GM18517 (cell line): ENCODE data around the gene HSD3B2.

Experiments used
- ATAC-seq: cut with Tn5 transposase; IDR thresholded peaks from one replicate; pipeline ENCODE4 v1.9.1; 2021; ENCODE audit warnings: mild to moderate bottlenecking, moderate library complexity; ENCODE audit not compliant: unreplicated experiment

HSD3B2 gene

DNA sequence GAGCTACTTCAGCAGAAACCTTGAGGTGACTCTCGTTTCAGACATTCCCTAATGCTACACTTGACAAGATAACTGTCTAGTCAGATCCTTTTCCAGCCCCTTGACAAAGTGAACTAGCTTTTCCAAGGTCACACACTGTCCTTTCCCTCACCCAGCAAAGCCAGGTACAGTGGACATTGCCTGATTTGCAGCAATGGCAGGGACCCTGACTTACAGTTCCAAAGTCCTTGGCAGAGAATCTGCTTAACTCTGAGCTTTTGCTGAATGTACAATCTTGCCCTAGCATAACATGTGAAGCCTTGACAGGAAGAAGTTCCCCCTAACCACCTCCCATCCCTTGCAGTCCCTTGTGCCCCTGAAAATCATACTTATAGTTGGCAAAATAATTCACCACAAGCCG, 37.1 kb downstream of the HSD3B2 start:
- no peak for ATAC-seq

DNA sequence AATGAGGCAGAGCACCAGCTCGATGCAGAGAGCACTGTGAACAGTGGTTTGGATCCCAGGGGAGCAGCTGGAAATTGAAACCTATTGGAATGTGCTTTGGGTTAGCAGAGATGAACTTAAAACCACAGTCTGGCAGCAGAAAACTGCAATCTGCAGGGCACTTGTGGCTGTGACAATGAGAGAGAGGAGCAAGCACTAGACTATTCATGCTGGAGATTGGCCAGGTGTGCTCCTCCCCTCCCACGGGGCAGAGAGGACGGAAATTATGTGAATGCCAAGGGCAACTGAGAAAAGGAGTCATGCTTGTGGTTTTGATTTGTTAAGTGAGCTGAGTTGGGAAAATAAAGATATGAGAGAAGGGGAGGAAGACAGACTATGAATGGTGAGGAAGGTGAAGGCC, 38.1 kb downstream of the HSD3B2 start:
- no peak for ATAC-seq

DNA sequence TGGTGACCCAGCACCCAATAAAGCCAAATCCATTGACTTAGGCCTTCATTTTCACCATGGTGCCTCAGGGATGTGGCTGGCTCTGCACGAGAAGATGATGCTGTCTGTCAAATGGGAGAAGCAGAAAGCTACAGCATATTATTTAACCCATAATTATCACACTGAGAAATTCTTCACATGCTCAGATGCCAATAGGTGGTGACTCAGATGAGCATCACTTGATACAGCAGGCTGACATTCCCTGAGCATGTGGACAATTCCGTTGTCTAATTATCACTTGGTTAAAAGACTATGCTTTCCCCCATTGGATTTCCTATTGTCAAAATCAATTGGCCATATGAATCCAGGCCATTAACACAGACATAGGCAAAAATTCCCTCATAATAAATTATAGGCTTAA, 48.0 kb downstream of the HSD3B2 start:
- no peak for ATAC-seq

DNA sequence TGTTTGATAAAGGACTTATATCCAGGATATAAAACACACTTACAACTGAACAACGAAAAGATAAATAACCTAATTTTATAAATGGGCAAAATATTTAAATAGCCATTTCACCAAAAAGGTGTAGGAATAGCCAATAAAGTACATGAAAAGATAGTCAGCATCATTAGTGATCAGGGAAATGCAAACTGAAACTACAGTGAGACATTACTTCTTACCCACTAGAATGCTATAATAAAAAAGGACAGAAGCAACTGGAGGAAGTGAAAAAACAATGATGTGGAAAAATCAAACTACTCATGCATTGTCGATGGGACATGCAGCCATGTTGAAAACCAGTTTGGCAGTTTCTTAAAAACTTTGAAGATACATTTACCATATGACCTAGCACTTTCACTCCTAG, 48.6 kb downstream of the HSD3B2 start:
- ATAC-seq = no peak

DNA sequence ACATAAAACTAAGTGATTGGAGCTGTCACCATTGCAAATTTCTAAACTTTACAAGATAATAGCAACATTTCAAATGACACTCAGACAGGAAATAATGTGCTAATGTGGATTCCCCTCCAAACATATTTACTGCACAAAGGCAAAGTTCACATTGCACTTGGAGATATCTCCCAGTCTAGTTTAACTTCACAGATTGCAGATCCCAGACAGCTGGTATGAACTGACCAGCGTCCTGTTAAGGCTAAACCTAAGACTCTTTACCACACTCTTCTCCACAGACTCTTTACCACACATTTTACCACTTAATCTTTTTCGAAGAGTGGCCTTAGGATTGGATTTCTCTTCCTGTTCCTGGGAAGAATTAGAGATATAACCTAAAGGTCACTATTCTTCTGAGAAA, 51.5 kb downstream of the HSD3B2 start:
- no peak for ATAC-seq

DNA sequence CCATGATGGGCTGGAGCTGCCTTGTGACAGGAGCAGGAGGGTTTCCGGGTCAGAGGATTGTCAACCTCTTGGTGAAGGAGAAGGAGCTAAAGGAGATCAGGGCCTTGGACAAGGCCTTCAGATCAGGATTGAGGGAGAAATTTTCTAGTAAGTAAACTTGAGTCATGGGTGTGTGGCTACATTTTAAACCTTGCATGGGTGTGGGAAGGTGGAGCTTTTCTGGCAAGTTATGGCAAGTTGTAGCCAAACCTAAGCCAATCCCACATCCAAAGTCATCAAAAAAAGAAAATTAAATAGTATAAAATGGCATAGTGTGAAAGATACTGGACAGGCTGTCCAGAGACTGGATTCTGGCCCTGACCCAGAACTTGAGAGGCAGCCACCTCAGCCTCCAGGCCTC, 52.3 kb downstream of the HSD3B2 start:
- no peak for ATAC-seq

DNA sequence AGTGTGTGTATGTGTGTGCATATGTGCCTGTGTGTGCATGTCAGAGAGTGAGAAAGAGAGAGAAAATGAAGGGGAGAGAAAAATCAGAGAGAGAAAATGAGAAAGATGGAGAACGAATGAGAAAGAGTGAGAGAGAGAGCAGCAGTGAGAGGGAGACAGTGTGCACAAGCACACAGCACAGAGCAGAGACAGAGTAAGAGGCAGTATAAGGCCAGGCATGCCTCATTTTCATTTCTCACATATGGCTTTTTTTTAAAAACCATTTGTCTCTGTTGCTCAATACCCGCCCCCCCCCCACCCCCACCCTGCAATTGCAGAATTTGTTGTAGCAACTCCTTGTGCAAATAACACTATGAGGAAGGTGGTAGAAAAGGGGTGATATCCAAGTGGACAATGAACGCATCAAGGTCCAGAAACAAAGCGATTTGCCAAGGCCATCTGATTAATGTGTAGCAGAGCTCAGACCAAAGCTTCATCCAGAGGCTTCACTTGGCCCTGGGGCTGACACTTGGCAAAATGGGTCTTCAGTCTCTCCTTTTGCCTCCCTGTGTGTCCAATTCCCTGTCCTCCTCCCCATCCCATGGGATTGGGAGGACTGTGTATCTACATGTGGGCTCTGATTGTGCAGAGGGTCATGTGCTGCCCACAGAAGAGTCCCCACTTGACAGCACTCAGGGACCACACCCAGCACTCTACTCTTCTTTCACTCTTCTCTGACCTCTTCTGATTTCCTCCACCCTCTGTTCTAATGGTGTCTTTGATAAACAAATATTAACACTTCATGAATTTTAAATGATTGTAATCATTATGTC, 53.1 kb downstream of the HSD3B2 start:
- no peak for ATAC-seq

DNA sequence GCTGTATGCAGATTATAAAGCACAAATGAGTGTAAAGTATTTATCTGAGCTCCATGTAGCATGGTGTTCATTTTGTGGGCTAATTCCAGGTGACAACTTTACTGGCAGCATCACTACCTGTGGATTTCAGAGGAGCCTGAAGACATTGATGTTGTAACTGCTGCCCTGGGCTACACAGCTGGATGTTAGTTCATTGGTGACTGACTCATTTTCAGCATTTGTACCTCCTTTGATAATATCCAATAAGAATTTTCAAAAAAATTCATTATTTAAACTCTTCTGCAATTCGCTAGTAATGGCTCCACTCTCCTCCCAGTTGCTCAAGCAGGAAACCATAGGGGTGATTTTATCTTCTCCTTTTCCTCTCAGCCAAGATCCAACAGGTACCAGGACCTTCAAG, 54.8 kb downstream of the HSD3B2 start:
- ATAC-seq = no peak

DNA sequence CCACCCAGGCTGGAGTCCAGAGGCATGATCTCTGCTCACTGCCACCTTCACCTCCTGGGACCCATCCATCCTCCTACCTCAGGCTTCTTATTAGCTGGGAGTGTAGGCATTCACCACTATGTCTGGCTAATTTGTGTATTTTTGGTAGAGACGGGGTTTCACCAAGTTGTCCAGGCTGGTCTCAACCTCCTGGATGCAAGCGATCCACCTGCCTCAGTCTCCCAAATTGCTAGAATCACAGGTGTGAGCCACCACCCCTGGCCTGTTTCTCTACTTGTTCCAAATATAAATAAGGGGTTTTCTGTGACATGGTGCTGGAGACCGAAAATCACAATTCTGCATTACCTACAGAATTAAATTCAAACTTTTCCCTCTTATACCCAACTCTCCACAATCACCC, 55.4 kb downstream of the HSD3B2 start:
- no peak for ATAC-seq

DNA sequence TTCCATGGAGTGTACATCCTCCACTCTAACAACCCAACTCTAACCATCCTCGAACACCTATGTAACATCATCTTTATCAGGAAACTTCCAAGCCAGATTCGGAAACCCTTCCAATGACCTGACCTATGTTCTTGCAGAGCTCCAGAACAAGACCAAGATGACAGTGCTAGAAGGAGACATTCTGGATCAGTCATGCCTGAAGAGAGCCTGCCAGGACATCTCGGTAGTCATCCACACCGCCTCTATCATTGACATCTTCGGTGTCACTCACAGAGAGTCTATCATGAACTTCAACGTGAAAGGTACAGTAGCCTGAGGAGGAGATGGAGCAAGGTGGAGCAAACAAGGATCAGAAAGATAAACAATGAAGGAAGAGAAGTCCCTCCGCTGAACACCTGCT, 56.0 kb downstream of the HSD3B2 start:
- ATAC-seq = no peak

DNA sequence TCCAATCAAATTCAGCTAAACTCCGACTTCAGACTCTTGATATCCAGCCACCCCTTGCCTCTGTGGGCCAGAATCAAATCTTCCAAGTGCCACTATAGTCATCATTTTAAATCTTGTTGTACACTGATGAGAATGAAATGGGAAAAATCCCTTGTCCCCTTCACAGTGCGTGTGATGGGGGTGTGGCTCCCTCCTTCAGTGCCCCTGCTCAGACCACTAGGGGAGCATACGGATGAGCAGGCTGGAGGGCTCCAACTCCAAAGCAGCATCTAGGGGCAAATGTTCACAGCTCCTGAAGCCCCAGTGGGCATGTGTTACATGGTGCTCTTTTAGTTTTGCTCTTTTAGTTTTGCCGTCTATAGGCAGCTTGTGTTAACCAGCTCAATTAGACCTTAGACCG, 56.6 kb downstream of the HSD3B2 start:
- ATAC-seq = no peak

DNA sequence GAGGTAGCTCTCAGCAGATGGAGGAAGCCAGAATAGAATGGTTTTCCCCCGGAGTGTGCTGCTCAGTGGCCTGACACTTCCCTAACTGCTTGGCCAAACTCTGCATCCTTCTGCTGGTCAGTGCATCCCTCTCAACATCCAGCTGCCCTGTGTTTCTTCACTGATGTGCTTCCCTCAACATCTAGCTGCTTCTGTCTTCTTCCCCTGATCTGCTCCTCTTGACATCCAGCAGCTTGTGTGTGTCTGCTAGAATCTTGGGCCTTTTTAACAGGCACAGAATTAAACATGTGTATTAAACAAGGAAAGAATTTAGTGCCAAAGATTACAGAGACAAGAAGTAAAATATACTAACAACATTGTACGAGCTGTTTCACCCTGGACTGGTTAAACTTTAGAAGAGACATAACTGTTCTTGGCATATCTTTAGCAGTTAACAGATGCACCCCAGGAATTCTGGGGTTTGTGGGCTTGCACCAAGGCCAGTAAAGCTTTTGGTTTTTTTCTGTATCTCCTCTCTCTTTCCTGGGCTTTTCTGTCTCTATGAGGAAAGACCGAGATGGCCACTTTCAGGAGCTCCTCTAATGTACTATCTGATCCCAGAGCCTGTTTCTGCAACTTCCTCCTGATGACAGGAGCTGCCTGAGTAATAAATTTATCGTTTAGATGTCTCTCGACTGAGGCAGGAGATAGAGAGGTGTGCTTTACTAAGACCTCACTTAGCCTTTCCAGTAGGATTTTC, 57.3 kb downstream of the HSD3B2 start:
- ATAC-seq = no peak
